Measurements from ENCODE around the gene SCAF1.

Gene SCAF1

DNA sequence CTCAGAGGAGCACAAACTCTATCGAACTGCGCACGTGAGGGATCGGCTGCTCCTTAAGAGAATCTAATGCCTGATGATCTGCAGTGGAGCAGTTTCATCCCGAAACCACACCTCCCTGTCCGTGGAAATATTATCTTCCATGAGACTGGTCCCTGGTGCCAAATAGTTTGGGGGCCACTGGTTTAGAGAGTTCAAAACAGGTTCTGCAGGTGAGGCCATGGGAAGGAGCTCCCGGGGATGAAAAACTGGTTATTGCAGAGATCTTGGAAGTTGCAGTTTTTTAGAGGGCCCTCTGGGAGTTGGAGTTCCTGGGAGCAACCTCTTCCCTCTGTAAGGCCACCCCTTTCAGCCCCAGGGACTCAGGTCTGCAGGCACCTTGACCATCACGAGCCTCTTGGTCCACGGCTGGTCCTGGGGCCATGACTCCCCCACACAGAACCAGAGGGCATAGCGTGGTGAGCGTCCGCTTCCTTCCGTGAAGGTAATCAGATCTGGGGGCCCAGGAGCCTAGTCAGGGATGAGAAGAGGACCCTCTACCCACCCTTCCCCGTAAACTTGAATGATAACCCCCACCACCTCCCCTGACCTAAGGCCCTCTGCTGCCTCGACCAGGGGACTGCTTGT lies 18.4 kb downstream of the SCAF1 start:
- no peak for DNase-seq (ENCODE audit: low read depth, low spot score)
- in situ Hi-C loops (cut with HindIII; ENCODE audit: low sequenced_read_pairs) = no loop called here
- H3K4me3 ChIP-seq (ENCODE audit: low read depth, low read length) = no peak overlapping the region
- TF ChIP-seq, protein P1, sequence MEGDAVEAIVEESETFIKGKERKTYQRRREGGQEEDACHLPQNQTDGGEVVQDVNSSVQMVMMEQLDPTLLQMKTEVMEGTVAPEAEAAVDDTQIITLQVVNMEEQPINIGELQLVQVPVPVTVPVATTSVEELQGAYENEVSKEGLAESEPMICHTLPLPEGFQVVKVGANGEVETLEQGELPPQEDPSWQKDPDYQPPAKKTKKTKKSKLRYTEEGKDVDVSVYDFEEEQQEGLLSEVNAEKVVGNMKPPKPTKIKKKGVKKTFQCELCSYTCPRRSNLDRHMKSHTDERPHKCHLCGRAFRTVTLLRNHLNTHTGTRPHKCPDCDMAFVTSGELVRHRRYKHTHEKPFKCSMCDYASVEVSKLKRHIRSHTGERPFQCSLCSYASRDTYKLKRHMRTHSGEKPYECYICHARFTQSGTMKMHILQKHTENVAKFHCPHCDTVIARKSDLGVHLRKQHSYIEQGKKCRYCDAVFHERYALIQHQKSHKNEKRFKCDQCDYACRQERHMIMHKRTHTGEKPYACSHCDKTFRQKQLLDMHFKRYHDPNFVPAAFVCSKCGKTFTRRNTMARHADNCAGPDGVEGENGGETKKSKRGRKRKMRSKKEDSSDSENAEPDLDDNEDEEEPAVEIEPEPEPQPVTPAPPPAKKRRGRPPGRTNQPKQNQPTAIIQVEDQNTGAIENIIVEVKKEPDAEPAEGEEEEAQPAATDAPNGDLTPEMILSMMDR (IDR thresholded peaks at IDR 0.05; ENCODE audit: low read depth, low read length) = no peak

DNA sequence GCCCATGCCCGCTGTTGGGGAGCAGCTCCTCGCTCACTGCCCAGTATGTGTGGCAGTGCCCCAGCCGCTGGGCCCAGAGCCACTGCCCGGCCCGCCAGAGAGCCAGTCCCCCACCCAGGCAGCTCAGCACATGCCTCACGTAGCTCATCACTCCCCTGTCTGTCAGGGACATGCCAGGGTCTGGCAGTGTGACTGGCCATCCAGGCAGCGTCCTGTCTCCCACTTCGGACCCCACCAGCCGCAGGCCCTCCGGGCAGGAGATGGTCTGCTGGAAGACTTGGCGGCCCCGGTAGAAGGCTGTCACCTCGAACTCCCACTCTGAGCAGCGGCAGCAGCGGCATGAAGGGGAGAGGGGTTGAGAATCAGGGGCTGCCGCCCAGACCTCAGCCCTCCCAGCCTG lies 20.0 kb downstream of the SCAF1 start:
- TF ChIP-seq, protein P1 (IDR thresholded peaks at IDR 0.05; ENCODE audit: low read depth, low read length) = no peak
- no peak for DNase-seq (ENCODE audit: low read depth, low spot score)
- in situ Hi-C loops (cut with HindIII; ENCODE audit: low sequenced_read_pairs) = no loop called here
- no peak overlapping the region for H3K4me3 ChIP-seq (ENCODE audit: low read depth, low read length)

DNA sequence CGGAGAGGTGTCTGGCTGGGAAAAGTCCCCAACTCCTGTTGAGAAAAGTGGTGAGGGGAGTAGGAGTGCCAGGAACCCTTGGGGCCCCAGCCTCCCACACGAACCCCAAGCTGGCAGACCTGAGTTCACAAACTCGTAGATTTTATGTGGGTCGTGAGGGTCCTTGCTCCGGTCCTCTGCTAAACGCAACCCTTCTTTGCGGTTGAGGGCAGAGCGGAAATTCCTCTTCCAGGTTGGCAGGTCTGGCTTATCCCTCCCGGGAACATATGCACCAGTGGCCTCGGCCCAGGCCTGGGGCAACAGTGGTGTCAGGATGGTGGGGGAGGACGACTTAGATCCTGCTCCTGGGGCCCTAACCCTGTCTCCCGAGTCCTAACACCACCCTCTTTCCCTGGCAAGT lies 21.2 kb downstream of the SCAF1 start:
- TF ChIP-seq, protein P1 (IDR thresholded peaks at IDR 0.05; ENCODE audit: low read depth, low read length) = no peak
- in situ Hi-C loops (cut with HindIII; ENCODE audit: low sequenced_read_pairs) = no loop called here
- no peak overlapping the region for H3K4me3 ChIP-seq (ENCODE audit: low read depth, low read length)
- DNase-seq (ENCODE audit: low read depth, low spot score) = no peak

DNA sequence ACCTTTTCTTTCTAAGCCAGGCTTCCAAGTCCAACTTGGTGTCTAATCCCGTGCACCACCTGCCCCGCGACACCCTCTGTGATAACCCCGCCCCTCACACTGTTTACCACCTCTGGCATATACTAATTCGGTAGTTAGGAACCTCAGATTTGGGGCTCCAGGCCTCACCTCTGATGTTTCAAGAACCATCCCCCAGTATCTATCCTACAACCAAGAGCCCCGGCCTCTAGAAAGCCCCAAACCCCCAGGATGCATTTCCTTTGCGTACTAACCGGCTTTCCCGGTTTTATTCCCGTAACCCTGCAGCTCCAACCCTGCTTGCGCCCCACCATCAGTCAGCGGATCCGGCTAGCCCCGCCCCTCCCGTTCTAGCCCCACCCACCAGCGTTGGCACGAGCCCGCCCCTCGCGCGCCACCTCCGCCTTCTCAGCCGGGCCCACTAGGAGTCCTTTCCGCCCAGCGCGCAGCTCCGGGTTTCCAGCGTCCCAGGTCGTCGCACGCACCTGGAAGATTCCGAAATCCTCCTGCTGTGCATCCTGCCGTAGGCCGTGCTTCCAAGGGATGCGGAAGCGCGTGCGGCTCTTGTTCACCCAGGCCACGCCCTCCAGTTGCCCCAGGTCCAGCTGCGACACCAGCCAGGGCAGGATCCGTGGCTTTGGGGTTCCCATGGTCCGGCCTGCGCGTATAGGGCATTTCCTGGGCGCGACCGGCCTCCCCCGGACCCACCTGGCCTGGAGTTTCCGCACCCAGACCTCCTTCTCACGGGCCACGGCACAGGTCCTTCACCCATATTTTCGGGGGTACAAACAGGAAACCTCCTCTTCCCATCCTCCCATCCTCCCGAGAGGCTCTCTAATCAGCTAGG lies 22.4 kb downstream of the SCAF1 start:
- peak; percentile 75 for DNase-seq (ENCODE audit: low read depth, low spot score)
- H3K4me3 ChIP-seq (ENCODE audit: low read depth, low read length) = peak overlapping the region; percentile 82
- in situ Hi-C loops (cut with HindIII; ENCODE audit: low sequenced_read_pairs) = no loop called here
- TF ChIP-seq, protein P1 (IDR thresholded peaks at IDR 0.05; ENCODE audit: low read depth, low read length) = peak; percentile 15

DNA sequence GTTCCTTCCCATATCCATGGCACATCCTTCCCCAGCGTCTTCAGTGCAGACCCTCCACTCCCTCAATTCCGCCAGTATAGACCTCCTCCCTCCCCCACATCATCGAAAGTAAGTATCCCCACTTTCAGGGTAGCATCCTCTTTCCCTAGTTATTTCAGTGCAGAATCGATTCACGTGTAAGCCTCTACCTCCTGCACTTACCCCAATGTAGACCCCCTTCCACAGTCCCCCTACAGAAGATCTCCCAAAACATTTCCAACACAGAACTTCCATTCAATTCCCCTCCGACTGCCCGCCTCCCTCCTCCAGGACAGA lies 23.0 kb downstream of the SCAF1 start:
- TF ChIP-seq, protein P1 (IDR thresholded peaks at IDR 0.05; ENCODE audit: low read depth, low read length) = no peak
- peak overlapping the region; percentile 82 for H3K4me3 ChIP-seq (ENCODE audit: low read depth, low read length)
- in situ Hi-C loops (cut with HindIII; ENCODE audit: low sequenced_read_pairs) = no loop called here
- DNase-seq (ENCODE audit: low read depth, low spot score) = no peak

DNA sequence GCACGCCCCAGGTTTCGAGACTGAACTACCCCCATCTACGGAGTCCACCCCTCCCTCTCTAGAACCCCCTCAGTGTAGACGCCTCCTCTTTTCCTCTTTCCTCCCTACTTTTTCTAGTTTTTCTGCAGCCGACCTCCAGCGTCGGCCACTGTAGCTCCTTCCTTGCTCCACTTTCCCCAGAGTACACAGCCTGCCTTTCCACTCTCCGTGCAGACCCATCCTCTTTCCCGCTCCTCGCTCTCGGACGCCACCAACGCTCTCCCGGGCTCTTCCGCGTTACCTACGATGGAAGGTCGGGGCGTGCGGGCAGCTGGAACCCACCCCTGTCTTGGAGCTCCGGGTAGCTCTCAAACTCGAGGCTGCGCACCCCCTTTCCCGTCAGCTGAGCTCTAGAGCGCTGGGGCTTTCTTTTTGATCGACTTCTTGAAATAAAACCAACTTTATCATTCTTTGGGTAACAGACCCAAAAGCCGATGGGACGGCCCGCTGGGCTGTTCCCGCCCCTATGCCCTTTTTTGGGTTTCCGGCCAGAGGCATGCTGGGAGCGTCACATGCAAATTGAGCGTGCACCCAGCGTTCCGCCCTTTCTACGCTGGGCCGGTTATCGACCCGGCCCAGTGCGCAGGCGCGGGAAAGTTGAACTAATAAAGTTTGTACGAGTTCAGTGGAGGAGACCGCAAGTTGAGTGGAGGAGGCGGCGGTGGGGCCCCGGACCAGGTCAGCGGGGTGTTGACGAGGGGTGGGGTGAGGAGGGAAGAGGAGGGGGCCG lies 23.5 kb downstream of the SCAF1 start, which contains the start of the genes BCL2L12 and IRF3:
TSS of gene BCL2L12 (plus strand) at position 583 of the 769 bp plus-strand sequence. CDS start 760 bp downstream, outside the sequence.
TSS of gene IRF3 (minus strand) at position 507 of the 769 bp plus-strand sequence. CDS start 1,019 bp downstream, outside the sequence.
- in situ Hi-C loops (cut with HindIII; ENCODE audit: low sequenced_read_pairs) = no loop called here
- peak; percentile 97 for DNase-seq (ENCODE audit: low read depth, low spot score)
- peak within 1 kb of the TSS; percentile 82 for H3K4me3 ChIP-seq (ENCODE audit: low read depth, low read length)
- TF ChIP-seq, protein P1 (IDR thresholded peaks at IDR 0.05; ENCODE audit: low read depth, low read length) = peak; percentile 1

Measured in astrocyte of the spinal cord (primary cell).